Measurements from ENCODE around the gene EMX1.

EMX1 gene

DNA sequence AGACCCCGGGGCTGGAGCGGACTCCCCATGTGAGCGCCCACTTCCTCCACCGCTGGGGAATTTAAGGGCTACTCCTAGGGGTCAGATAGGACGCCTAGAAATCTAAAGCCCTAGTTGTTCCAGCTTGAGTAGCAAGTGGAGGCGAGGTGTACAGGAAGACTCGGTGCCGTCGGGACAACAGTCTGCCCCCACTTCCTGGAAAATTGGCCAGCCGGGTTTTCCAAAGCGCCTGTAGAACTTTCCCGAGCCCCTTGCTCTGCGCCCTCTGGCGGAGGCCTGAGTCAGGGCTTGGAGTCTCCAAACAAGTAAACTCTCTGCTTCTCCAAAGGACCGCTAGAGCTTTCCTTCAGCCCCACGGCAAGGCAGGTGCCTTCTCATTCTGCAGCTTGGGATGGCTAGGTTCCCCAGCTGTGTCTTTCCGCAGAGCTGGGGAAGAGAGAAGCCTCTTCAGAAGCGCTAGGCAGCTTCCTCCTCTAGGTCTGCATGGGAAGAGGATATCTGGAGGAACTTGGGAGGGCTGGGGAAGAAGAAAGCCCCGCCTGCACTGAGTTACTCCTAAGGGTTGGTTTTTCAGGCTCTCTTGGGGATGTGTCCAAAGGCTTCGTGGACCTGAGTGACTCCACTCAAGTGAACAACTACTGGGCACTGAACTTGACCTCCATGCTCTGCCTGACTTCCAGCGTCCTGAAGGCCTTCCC, 29.4 kb upstream of the EMX1 start:
- POLR2A ChIA-PET, result no interaction called here
- peak; percentile 86 for TF ChIP-seq CTCF (IDR thresholded peaks at IDR 0.05; ENCODE audit: control extremely low read depth, extremely low read depth, low read depth, missing control alignments)
- DNase-seq (ENCODE audit: extremely low spot score), result peak; percentile 68
- CTCF ChIA-PET, result interaction anchor here (0.6 to 3.0 kb wide), 30 partner anchors 8 to 1343 kb away, joined by 3 to 18 read pairs (median 4); partner anchors contain the start of gene EMX1

- ChIA-PET CTCF (interaction anchor here (0.6 to 9.0 kb wide), 24 partner anchors 8 to 1344 kb away, joined by 3 to 150 read pairs (median 5); partner anchors contain the start of gene EMX1), POLR2A (no interaction called here)
- TF ChIP-seq CTCF (IDR thresholded peaks at IDR 0.05; ENCODE audit: control extremely low read depth, extremely low read depth, low read depth, missing control alignments), result no peak
- DNase-seq (ENCODE audit: extremely low spot score), result no peak
These were observed 28.7 kb upstream of the EMX1 start for GRCh38 chr2:72888438-72889202.

GRCh38 chr2:72889991-72890390, 27.3 kb upstream of the EMX1 start:
- ChIA-PET CTCF (interaction anchor here (0.7 to 9.0 kb wide), 6 partner anchors 27 to 323 kb away, joined by 3 to 150 read pairs (median 46); no protein-coding TSS in a partner anchor), POLR2A (interaction anchor here (0.6 kb wide), 1 partner anchor 338 kb away, joined by 4 read pairs; no protein-coding TSS in a partner anchor)
- no peak for DNase-seq (ENCODE audit: extremely low spot score)

DNA sequence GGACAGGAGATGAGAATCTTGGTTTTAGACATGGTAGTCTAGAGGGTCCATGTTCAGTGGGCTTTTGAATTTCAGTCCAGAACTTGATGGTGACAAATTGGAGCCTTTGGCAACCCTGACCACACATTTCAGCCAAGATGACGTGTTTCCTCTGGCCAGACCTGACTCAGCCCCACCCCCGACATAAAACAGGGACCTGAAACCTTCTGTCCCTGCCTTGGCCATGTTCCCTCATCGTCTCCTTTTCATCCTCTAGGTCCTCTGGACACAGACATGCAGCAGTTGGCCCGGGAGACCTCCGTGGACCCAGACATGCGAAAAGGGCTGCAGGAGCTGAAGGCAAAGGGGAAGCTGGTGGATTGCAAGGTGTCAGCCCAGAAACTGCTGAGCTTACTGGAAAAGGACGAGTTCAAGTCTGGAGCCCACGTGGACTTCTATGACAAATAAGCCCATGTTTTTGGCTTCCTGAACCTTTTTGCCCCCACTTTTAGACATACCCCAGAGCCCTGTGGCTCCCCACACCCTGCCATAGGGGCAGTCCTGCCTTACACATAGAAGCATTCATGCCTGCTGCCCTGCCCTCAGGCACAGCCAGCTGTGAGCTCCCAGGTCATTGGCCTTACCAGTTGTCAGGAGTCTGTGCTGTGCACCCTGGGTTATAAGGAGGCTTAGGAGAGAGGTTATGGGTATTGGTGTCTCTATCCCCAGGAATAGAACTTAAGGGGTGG, 26.1 kb upstream of the EMX1 start:
- POLR2A ChIA-PET, result no interaction called here
- TF ChIP-seq CTCF (IDR thresholded peaks at IDR 0.05; ENCODE audit: control extremely low read depth, extremely low read depth, low read depth, missing control alignments), result no peak
- no peak for DNase-seq (ENCODE audit: extremely low spot score)
- CTCF ChIA-PET, result interaction anchor here (1.4 to 9.0 kb wide), 15 partner anchors 8 to 322 kb away, joined by 3 to 150 read pairs (median 12); partner anchors contain the start of genes EMX1 and SMYD5

More at GRCh38 chr2:72889991-72890390, 27.3 kb upstream of the EMX1 start:
- no peak for TF ChIP-seq CTCF (IDR thresholded peaks at IDR 0.05; ENCODE audit: control extremely low read depth, extremely low read depth, low read depth, missing control alignments)

DNA sequence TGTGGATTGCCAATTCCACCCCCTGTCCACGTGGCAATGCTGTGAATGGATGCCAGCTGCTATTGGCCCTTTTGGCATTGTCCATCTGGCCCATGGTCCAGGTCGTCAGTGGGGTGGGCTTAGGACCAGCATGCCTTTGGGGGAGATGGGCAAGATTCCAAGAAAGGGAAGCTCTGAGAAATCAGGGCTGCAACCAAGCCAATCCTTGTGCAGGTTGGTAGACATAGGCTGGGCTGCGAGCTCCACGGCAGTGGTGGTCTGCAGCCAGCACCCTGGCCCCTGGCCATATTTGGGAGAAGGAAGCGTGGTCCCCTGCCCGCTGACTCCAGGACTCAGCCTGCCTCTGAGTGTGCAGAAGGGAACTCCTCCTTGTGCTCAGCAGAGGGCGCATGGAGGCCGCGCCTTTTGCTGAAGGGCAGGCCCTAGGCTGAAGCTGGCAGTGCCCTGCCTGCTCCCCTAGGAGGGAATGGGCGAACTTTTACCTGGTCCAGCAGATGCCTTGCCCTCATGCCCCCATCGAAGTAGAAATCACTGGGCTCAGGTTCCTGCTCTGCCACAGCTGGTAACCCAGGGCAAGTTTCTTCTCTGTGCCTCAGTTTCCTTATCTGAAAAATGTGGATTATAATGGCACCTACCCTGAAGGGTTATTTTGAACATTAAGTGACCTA, 24.7 kb upstream of the EMX1 start:
- DNase-seq (ENCODE audit: extremely low spot score), result peak; percentile 77
- POLR2A ChIA-PET, result no interaction called here
- peak; percentile 95 for TF ChIP-seq CTCF (IDR thresholded peaks at IDR 0.05; ENCODE audit: control extremely low read depth, extremely low read depth, low read depth, missing control alignments)
- CTCF ChIA-PET, result interaction anchor here (0.7 to 9.0 kb wide), 46 partner anchors 9 to 334 kb away, joined by 3 to 150 read pairs (median 6); partner anchors contain the start of genes EMX1, SFXN5 and SMYD5
